Hepatocyte (in vitro differentiated cells): ENCODE measurements around the gene GRAMD1A.

Experiments used
- CTCF ChIP-seq: fragments of 200-600 bp; sonication (generic); IDR thresholded peaks from 2 replicates; pipeline ENCODE4 v1.5.1; 2016; ENCODE audit warnings: antibody characterized with exemption, mild to moderate bottlenecking; ENCODE audit not compliant: poor library complexity
- EZH2 ChIP-seq: fragments of 200-600 bp; sonication (generic); IDR thresholded peaks from 2 replicates; pipeline ENCODE4 v1.6.1; 2016; ENCODE audit warnings: antibody characterized with exemption, mild to moderate bottlenecking, borderline replicate concordance
- EZH2phosphoT487 ChIP-seq: fragments of 200-600 bp; sonication (generic); IDR thresholded peaks from one replicate; pipeline ENCODE4 v1.6.1; 2018; ENCODE audit warnings: antibody characterized with exemption, mild to moderate bottlenecking, low read depth, moderate library complexity; ENCODE audit not compliant: unreplicated experiment, severe bottlenecking

DNA sequence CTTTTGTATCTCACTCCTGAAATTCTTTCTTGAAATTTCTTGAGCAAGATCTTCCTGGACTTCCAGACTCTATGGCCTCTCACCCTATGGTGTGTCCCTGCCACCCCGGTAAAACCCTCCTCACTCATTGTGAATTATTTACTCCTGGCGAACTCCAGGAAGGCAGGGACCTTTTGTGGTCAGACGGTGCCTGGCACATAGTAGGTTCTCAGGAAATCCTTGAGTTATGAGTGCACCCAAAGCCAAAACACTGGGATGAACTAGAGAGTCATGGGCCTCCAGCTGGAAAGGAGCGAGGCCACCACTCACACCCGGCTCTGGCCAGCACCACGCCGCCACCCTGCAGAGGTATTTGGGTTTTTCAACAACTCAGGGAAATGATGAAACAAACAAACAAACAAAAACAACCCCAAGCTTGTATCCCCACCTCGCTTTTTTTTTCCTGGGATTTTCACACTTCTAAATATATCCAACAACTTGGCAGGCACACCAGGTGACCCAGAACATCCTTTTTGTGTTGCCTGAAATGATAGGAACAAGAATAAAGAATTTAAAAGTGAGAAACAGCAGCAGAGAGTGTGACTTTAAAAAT is 52.6 kb downstream of the GRAMD1A start:
- TF ChIP-seq CTCF (no peak), EZH2 (no peak), EZH2phosphoT487 (no peak)
